ENCODE results near the gene TUBB1.

GRCh38 chr20:58975353-58975752 lies 43.9 kb upstream of the TUBB1 start:
- TF ChIP-seq CTCF (IDR thresholded peaks at IDR 0.05; ENCODE audit: insufficient read depth, low read depth, low read length) (no peak), EZH2 (IDR thresholded peaks at IDR 0.05; ENCODE audit: insufficient read depth, low read length) (no peak)

All from astrocyte (in vitro differentiated cells and primary cell).